Measurements from ENCODE around the gene KNSTRN.

GRCh38 chr15:40336744-40337122 lies 45.8 kb upstream of the KNSTRN start:
- TF ChIP-seq, protein P1, sequence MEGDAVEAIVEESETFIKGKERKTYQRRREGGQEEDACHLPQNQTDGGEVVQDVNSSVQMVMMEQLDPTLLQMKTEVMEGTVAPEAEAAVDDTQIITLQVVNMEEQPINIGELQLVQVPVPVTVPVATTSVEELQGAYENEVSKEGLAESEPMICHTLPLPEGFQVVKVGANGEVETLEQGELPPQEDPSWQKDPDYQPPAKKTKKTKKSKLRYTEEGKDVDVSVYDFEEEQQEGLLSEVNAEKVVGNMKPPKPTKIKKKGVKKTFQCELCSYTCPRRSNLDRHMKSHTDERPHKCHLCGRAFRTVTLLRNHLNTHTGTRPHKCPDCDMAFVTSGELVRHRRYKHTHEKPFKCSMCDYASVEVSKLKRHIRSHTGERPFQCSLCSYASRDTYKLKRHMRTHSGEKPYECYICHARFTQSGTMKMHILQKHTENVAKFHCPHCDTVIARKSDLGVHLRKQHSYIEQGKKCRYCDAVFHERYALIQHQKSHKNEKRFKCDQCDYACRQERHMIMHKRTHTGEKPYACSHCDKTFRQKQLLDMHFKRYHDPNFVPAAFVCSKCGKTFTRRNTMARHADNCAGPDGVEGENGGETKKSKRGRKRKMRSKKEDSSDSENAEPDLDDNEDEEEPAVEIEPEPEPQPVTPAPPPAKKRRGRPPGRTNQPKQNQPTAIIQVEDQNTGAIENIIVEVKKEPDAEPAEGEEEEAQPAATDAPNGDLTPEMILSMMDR (IDR thresholded peaks at IDR 0.05; ENCODE audit: borderline replicate concordance, extremely low read depth, low read length, poor library complexity, severe bottlenecking), result no peak
- no peak for TF ChIP-seq EZH2 (IDR thresholded peaks at IDR 0.05; ENCODE audit: borderline replicate concordance, low read depth, low read length, severe bottlenecking)

All from DND-41 (cell line).